HepG2 (cell line): ENCODE measurements around the gene EPN3. TPM values are rescaled to one million over a fixed set of nuclear protein-coding genes. Genes with fewer than 3 reads are reported as not detected.
A peak's percentile ranks its signal among the peaks of the same experiment; 100 is the strongest.

Experiments used
- CEBPB ChIP-seq: IDR thresholded peaks from 2 replicates; pipeline ENCODE4 v1.6.1; 2011; ENCODE audit warnings: low read depth, low read length, improper control_type of control experiment, borderline replicate concordance
- CENPT ChIP-seq: sonication (generic); formaldehyde crosslinking; IDR thresholded peaks from 2 replicates; pipeline ENCODE4 v1.8.0; 2022; ENCODE audit warnings: low read depth, mild to moderate bottlenecking, moderate library complexity, missing genetic modification reagents
- HOMEZ ChIP-seq: IDR thresholded peaks from 2 replicates; pipeline ENCODE4 v1.6.1; 2016; ENCODE audit warnings: low read depth
- NFAT5 ChIP-seq: sonication (generic); formaldehyde crosslinking; IDR thresholded peaks from 2 replicates; pipeline ENCODE4 v1.4.0; 2020; ENCODE audit warnings: missing genetic modification reagents
- NR2F1 ChIP-seq, 2 experiments: fragments of 450-650 bp in 1 of 2; formaldehyde crosslinking in 1 of 2; IDR thresholded peaks; 2 replicates each; pipeline versions ENCODE4 v1.5.0 to v1.6.1; 2016 to 2020; ENCODE audit warnings: mild to moderate bottlenecking in 1 of 2, missing compliant biosample characterization in 1 of 2, missing genetic modification reagents in 1 of 2, moderate library complexity in 1 of 2
- SRY ChIP-seq: sonication (generic); formaldehyde crosslinking; IDR thresholded peaks from 2 replicates; pipeline ENCODE4 v1.8.0; 2022; ENCODE audit warnings: mild to moderate bottlenecking, missing genetic modification reagents
- STAG1 ChIP-seq: sonication (generic); formaldehyde crosslinking; IDR thresholded peaks from 2 replicates; pipeline ENCODE4 v1.4.0; 2020; ENCODE audit warnings: missing genetic modification reagents
- TCF12 ChIP-seq, 2 experiments: fragments of 450-650 bp in 1 of 2; sonication (generic) in 1 of 2; formaldehyde crosslinking in 1 of 2; IDR thresholded peaks; 2 replicates each; pipeline versions ENCODE4 v1.6.1 to v1.8.0; 2017 to 2022; ENCODE audit warnings: antibody characterized with exemption in 1 of 2, mild to moderate bottlenecking in 1 of 2, missing genetic modification reagents in 1 of 2, moderate library complexity in 1 of 2
- ZFP41 ChIP-seq: sonication (generic); formaldehyde crosslinking; IDR thresholded peaks from 2 replicates; pipeline ENCODE4 v1.4.0; 2020; ENCODE audit warnings: mild to moderate bottlenecking, missing genetic modification reagents, borderline replicate concordance
- ZHX2 ChIP-seq, 2 experiments: sonication (generic) in 1 of 2; formaldehyde crosslinking in 1 of 2; IDR thresholded peaks; 2 replicates each; pipeline versions ENCODE4 v1.6.1 to v1.9.0; 2014 to 2022; ENCODE audit warnings: antibody characterized with exemption in 1 of 2, borderline replicate concordance in 1 of 2, inconsistent platforms in 1 of 2, low read depth in 1 of 2, missing genetic modification reagents in 1 of 2
- ZNF124 ChIP-seq: sonication (generic); formaldehyde crosslinking; IDR thresholded peaks from 2 replicates; pipeline ENCODE4 v1.4.0; 2020; ENCODE audit warnings: missing genetic modification reagents
- ZNF292 ChIP-seq: sonication (generic); formaldehyde crosslinking; IDR thresholded peaks from 2 replicates; pipeline ENCODE4 v1.8.1; 2022; ENCODE audit warnings: mild to moderate bottlenecking, low read depth, missing genetic modification reagents, borderline replicate concordance
- ZNF343 ChIP-seq: sonication (generic); formaldehyde crosslinking; IDR thresholded peaks from 2 replicates; pipeline ENCODE4 v1.4.0; 2020; ENCODE audit warnings: mild to moderate bottlenecking, missing genetic modification reagents
- ZNF44 ChIP-seq: sonication (generic); formaldehyde crosslinking; IDR thresholded peaks from 2 replicates; pipeline ENCODE4 v1.5.1; 2020; ENCODE audit warnings: mild to moderate bottlenecking, missing genetic modification reagents
- polyA plus RNA-seq, 8 experiments: library from polyadenylated mRNA; depleted of rRNA in 3 of 8; stranded (reverse) in 7 of 8; unstranded in 1 of 8; fragments of >200 nt; fragmentation: Illumina TruSeq in 4 of 8; extraction: Trizol in 4 of 8; gene quantifications; 2 replicates each; pipeline versions ENCODE4 v1.2.1 to v1.2.3, GENCODE V29; 2011 to 2016; ENCODE audit warnings: low read depth in 4 of 8, missing spikeins in 1 of 8, mixed read lengths in 1 of 8; ENCODE audit not compliant: insufficient read depth in 1 of 8
- total RNA-seq, 5 experiments: library from RNA; depleted of rRNA; stranded (reverse); fragments of >200 nt; fragmentation: Illumina TruSeq; extraction: Trizol; gene quantifications; 2 replicates each; pipeline ENCODE4 v1.2.3, GENCODE V29; 2016; ENCODE audit warnings: low read depth in 1 of 5

EPN3 gene
- total and polyA plus RNA-seq, 2 of the 13 experiments (the other 11 are each of a cell fraction or from before 2014, with no cell fraction given): 0.11 to 0.95 TPM

- TF ChIP-seq ZHX2 (IDR thresholded peaks at IDR 0.05; ENCODE audit: low read depth) (no peak), ZHX2 (CRISPR knock-in tag; IDR thresholded peaks at IDR 0.05; ENCODE audit: borderline replicate concordance) (no peak), ZNF44 (CRISPR knock-in tag) (no peak), NFAT5 (CRISPR knock-in tag) (no peak; the same call in 1 of the 2 replicates), ZFP41 (CRISPR knock-in tag) (no peak), SRY (CRISPR knock-in tag) (peak; percentile 58), STAG1 (CRISPR knock-in tag) (peak; percentile 3; the same call in 1 of the 2 replicates), CENPT (CRISPR knock-in tag) (peak; percentile 93), HOMEZ (no peak), TCF12 (IDR thresholded peaks at IDR 0.05) (no peak), TCF12 (CRISPR knock-in tag; IDR thresholded peaks at IDR 0.05) (peak; percentile 90; the same call in 1 of the 2 replicates), NR2F1 (CRISPR knock-in tag; IDR thresholded peaks at IDR 0.05) (0 out of 4 replicates have a peak, but pooled peaks of 1 of the 2 experiments have one; percentile 39), ZNF124 (CRISPR knock-in tag) (0 out of 2 replicates have a peak, but pooled peaks have one; percentile 32), ZNF343 (CRISPR knock-in tag) (peak; percentile 46), ZNF292 (CRISPR knock-in tag) (no peak), CEBPB (no peak)
Observed at GRCh38 chr17:50541716-50542688, 9.5 kb downstream of the EPN3 start (continued).
